GM21737 (cell line): ENCODE data around the gene ZSCAN26.
"Not testable (repeated sequence)": the region's sequence is repeated elsewhere in the genome, so short reads cannot be mapped to it uniquely, and the experiment has no call there.

Experiments used
- ATAC-seq: cut with Tn5 transposase; IDR thresholded peaks from one replicate; pipeline ENCODE4 v1.9.1; 2021; ENCODE audit warnings: mild to moderate bottlenecking, moderate library complexity; ENCODE audit not compliant: unreplicated experiment

ZSCAN26 gene

DNA sequence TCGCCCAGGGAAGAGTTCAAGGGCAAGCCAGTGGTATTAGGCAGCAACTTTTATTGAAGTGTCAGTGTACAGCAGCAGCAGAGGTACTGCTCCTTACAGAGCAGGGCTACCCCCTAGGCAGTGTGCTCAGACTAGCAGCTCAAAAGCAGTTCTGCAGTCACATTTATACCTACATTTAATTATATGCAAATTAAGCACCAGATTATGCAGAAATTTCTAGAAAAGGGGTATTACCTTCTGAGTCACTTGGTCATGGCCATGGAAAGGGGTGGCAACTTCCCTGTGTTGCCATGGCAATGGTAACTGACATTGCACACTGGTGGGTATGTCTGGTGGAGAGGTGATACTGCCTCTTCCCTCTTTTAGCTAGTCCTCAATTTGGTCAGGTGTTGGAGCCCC lies 12.8 kb upstream of the ZSCAN26 start:
- no peak for ATAC-seq

- ATAC-seq = no peak
These were observed 9.9 kb upstream of the ZSCAN26 start for GRCh38 chr6:28257042-28257441.

DNA sequence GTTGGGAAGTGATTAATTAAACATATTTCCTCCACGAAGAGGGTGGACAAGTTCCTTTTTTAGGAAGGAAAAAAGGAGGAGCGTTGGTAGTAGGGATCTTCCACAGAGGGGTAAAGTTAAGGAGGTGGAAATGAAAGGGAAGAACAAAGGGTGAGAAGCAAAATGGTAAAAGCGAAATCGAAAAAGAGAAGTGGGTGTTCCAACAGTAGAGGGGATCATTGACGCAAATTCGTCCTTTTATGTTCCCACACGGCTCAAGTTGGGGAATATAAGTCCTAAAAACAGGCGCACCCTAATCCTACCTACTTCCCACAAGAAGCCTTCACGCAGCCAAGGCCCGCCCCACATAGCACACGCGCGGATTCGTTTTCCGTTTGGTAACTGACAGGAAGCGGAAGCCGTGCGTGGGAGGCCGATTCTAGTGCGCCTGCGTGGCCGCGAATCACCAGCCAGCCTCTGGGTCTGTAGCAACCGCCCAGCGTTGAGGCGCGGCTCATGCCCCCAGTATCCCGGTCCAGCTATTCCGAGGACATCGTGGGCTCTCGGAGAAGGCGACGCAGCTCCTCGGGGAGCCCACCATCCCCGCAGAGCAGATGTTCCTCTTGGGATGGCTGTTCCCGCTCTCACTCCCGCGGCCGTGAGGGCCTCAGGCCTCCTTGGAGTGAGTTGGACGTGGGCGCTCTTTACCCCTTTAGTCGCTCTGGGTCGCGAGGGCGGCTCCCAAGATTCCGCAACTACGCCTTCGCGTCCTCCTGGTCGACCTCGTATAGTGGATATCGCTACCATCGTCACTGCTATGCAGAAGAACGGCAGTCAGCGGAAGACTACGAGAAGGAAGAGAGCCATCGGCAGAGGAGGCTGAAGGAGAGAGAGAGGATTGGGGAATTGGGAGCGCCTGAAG lies 7.8 kb upstream of the ZSCAN26 start, which contains the start of gene NKAPL:
Gene NKAPL (plus strand): TSS at position 421 of the 901 bp plus-strand sequence. CDS start 75 bp downstream, at position 496.
- no peak for ATAC-seq

GRCh38 chr6:28263922-28264321 lies 3.0 kb upstream of the ZSCAN26 start:
- ATAC-seq = no peak

DNA sequence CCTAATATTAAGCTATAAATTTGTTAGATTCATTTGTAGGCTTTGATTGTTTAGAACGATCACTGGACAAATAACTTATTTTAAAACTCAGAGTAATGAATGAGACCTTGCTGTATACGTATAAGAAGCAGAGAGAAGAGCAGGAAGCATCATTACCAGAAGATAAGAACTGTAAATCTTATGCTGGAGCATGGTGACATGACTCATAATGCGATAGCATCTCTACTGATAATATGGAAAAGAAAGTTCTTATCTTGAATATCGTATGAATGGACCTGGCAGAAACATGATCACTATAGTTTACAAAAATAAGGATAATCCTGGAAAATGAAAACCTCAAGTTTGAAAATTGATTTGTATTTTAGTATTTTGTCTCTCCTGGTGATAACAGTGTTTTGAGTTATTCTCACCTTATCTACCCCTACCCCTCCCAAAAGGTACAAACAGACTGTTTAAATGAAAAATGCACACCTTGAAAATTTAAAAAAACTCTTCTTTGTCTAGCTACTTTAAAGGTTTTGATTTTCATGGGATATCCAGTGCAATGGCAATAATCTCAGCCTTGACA lies 2.0 kb upstream of the ZSCAN26 start:
- no peak for ATAC-seq

DNA sequence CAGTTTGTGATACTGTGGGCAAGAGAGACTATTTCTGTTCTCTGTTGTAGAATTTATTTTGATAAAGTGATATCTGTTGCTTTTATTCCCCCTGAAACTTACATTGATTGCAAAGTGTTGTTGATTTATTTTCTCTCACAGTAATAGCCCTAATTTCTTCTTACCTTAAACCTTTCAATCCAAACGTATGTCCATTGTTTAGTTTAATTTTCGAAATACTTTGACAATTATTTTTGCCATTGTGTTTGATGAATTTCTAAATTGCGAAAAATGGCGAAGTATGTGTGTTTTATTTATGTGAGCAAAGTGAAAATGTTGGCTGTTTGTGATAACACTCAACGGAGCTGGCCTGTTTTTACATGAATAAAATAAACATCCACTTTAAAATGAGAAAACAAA lies 381 bp upstream of the ZSCAN26 start:
- no peak for ATAC-seq

DNA sequence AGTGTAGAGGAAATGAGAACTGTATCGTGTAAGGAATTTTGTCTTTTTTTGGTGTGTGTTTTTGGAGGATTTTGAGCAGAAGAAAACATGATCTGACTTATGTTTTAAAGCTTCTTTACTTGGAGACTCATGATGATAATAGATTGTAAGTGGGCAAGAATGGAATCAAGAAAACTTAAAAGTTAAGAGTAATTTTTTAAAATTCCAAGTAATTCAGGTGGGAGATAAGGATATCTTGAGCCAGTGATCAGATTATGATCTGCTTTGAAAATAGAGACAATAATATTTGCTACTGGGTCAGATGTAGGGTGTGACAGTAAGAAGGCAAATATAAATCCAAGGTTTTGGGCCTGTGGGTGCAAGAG lies 734 bp downstream of the ZSCAN26 start:
- ATAC-seq = no peak

DNA sequence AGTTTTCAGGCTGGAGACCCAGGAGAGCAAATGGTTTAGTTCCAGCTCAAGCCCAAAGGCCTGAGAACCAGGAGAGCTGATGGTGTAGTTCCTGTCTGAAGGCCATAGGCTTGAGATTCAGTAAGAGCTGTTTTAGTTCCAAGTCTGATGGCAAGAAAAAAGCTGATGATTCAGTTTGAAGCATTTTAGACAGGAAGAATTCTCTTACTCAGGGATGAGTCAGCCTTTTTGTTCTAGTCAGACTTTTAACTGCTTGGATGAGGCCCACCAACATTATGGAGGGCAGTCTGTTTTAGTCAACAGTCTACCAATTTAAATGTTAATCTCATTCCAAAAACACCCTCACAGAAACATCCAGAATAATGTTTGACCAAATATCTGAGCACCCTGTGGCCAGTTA lies 2.5 kb downstream of the ZSCAN26 start:
- ATAC-seq = no peak

DNA sequence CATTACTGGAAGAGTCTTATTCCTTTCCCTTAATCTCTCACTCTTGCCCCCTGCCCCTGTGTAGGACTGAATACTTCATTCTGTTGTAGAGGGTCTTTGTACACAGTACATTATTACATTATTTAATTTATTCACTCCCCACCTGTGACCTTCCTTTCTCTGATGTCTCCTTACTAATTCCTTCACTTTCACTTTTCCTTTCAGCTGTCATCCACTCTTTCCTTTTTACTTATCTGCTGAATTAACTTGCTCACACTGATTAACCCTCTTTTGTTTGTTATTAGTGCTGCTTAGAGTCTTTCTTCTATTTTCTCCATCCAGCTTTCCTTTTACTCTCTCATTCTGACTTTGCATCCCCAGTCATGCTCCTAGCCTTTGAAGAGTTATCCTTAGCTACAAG lies 7.9 kb downstream of the ZSCAN26 start:
- no peak for ATAC-seq

DNA sequence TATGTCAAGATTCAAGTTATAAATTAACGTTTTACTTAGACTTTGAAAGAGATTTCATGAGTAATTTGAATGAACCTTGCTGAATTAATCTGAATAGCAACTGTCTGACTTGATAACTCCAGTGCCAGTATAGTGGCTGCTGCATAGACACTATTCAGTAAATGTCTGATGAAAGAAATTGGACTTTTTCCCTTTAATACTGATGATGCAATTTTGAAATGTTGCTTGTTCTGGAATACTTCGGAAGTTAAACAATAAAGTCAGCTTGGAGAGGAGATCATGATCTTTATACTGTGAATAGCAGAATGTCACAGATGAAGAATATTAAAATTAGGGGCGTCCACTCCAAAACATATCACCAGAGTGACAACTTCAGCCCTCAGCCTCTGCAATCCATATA lies 10.8 kb downstream of the ZSCAN26 start:
- ATAC-seq = no peak

GRCh38 chr6:28280595-28281287 lies 13.8 kb downstream of the ZSCAN26 start:
- ATAC-seq = no peak

GRCh38 chr6:28281288-28282064 lies 14.5 kb downstream of the ZSCAN26 start, which contains the start of gene PGBD1:
PGBD1 (plus strand) TSS chr6:28281572; CDS start chr6:28283814, 2,242 bp downstream.
- ATAC-seq = peak; percentile 77

GRCh38 chr6:28282926-28283325 lies 16.0 kb downstream of the ZSCAN26 start:
- no peak for ATAC-seq

- no peak for ATAC-seq
These were observed 24.6 kb downstream of the ZSCAN26 start for GRCh38 chr6:28291573-28291972.

DNA sequence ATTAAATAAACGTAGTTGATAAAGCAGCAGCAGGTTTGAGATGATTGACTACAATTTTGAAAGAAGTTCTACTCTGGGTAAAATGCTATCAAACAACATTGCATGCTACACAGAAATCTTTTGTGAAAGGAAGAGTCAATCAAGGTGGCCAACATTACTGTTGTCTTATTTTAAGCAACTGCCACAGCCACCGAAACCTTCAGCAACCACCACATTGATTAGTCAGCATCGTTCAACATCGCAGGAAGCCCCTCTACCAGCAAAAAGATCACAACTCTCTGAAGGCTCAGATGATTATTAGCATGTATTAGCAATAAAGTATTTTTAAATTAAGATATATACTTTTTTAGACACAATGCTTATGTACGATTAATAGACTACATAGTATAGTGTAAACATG lies 28.4 kb downstream of the ZSCAN26 start:
- ATAC-seq = no peak

- ATAC-seq = no peak
These were observed 29.6 kb downstream of the ZSCAN26 start for GRCh38 chr6:28296520-28297060.

GRCh38 chr6:28303570-28303969 lies 36.6 kb downstream of the ZSCAN26 start:
- no peak for ATAC-seq

- ATAC-seq = not testable (repeated sequence)
These were observed 39.4 kb downstream of the ZSCAN26 start for GRCh38 chr6:28306363-28306762.

- ATAC-seq = no peak
These were observed 44.3 kb downstream of the ZSCAN26 start for GRCh38 chr6:28311139-28311823.

DNA sequence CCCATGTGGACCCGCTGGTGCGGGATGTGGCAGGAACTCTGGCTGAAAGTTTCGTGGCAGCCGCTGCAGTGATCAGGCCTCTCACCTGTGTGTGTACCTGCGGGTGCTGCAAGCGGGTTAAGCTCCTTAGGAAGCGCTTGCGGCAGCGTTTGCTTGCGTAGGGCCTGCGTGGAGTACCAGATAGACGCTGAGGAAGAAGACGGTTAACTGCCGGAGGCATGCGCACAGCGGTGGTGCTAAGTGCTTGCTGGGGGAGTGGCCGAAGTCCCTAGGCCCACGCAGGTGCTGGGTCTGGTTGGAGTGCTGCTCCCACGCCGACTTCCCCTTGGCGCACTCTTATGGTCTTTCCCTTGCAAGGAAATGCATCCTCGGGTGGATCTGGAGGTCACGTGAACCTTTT lies 46.0 kb downstream of the ZSCAN26 start:
- no peak for ATAC-seq
